ENCODE measurements around the gene TFPI2.

The TFPI2 gene

GRCh38 chr7:93851536-93851935 lies 39.0 kb downstream of the TFPI2 start:
- Histone ChIP-seq H3K27me3 (ENCODE audit: insufficient read depth, low read depth) (no peaks in the 10 kb centered on the region), H3K27ac (no peak overlapping the region), H3K79me2 (ENCODE audit: insufficient read depth, low read depth) (no peaks in the 10 kb centered on the region), H3K4me3 (IDR thresholded peaks at IDR 0.05; ENCODE audit: insufficient read depth, low read depth, low read length) (no peak overlapping the region), H2AFZ (ENCODE audit: low read depth) (no peak overlapping the region), H3K9ac (no peak overlapping the region), H4K20me1 (ENCODE audit: insufficient read depth) (no peaks in the 10 kb centered on the region), H3K4me1 (ENCODE audit: low read depth, poor library complexity, severe bottlenecking) (no peaks in the 10 kb centered on the region), H3K4me2 (no peak overlapping the region), H3K36me3 (ENCODE audit: insufficient read depth) (no peaks in the 10 kb centered on the region)
- no peak for TF ChIP-seq CTCF (conservative IDR thresholded peaks at IDR 0.05; ENCODE audit: low read depth, low read length)

- Histone ChIP-seq H3K27ac (no peak overlapping the region), H3K36me3 (ENCODE audit: insufficient read depth) (no peaks in the 10 kb centered on the region), H2AFZ (ENCODE audit: low read depth) (no peak overlapping the region), H3K79me2 (ENCODE audit: insufficient read depth, low read depth) (no peaks in the 10 kb centered on the region), H3K4me1 (ENCODE audit: low read depth, poor library complexity, severe bottlenecking) (no peaks in the 10 kb centered on the region), H3K4me3 (IDR thresholded peaks at IDR 0.05; ENCODE audit: insufficient read depth, low read depth, low read length) (no peak overlapping the region), H3K9ac (no peak overlapping the region), H3K4me2 (no peak overlapping the region), H3K27me3 (ENCODE audit: insufficient read depth, low read depth) (no peaks in the 10 kb centered on the region), H4K20me1 (ENCODE audit: insufficient read depth) (no peaks in the 10 kb centered on the region)
- no peak for TF ChIP-seq CTCF (conservative IDR thresholded peaks at IDR 0.05; ENCODE audit: low read depth, low read length)
These were observed 47.3 kb downstream of the TFPI2 start for GRCh38 chr7:93843260-93843659.

GRCh38 chr7:93838966-93839365 lies 51.6 kb downstream of the TFPI2 start:
- no peak overlapping the region for H3K4me3 ChIP-seq (IDR thresholded peaks at IDR 0.05; ENCODE audit: insufficient read depth, low read depth, low read length)
- no peaks in the 10 kb centered on the region for H3K27me3 ChIP-seq (ENCODE audit: insufficient read depth, low read depth)
- no peaks in the 10 kb centered on the region for H3K79me2 ChIP-seq (ENCODE audit: insufficient read depth, low read depth)
- H3K4me2 ChIP-seq: no peak overlapping the region
- H3K36me3 ChIP-seq (ENCODE audit: insufficient read depth): no peaks in the 10 kb centered on the region
- H4K20me1 ChIP-seq (ENCODE audit: insufficient read depth): no peaks in the 10 kb centered on the region
- no peak for TF ChIP-seq CTCF (conservative IDR thresholded peaks at IDR 0.05; ENCODE audit: low read depth, low read length)
- H3K9ac ChIP-seq: no peak overlapping the region
- no peak overlapping the region for H2AFZ ChIP-seq (ENCODE audit: low read depth)
- H3K27ac ChIP-seq: no peak overlapping the region
- H3K4me1 ChIP-seq (ENCODE audit: low read depth, poor library complexity, severe bottlenecking): no peaks in the 10 kb centered on the region

GRCh38 chr7:93837245-93837644 lies 53.3 kb downstream of the TFPI2 start:
- H3K4me3 ChIP-seq (IDR thresholded peaks at IDR 0.05; ENCODE audit: insufficient read depth, low read depth, low read length): no peak overlapping the region
- TF ChIP-seq CTCF (conservative IDR thresholded peaks at IDR 0.05; ENCODE audit: low read depth, low read length): no peak
- no peak overlapping the region for H3K27ac ChIP-seq
- no peaks in the 10 kb centered on the region for H3K36me3 ChIP-seq (ENCODE audit: insufficient read depth)
- no peaks in the 10 kb centered on the region for H3K27me3 ChIP-seq (ENCODE audit: insufficient read depth, low read depth)
- no peak overlapping the region for H3K9ac ChIP-seq
- H4K20me1 ChIP-seq (ENCODE audit: insufficient read depth): no peaks in the 10 kb centered on the region
- H3K79me2 ChIP-seq (ENCODE audit: insufficient read depth, low read depth): no peaks in the 10 kb centered on the region
- no peaks in the 10 kb centered on the region for H3K4me1 ChIP-seq (ENCODE audit: low read depth, poor library complexity, severe bottlenecking)
- no peak overlapping the region for H2AFZ ChIP-seq (ENCODE audit: low read depth)
- no peak overlapping the region for H3K4me2 ChIP-seq

- Histone ChIP-seq H3K4me1 (ENCODE audit: low read depth, poor library complexity, severe bottlenecking) (no peaks in the 10 kb centered on the region), H3K4me2 (no peak overlapping the region), H3K27ac (no peak overlapping the region), H3K27me3 (ENCODE audit: insufficient read depth, low read depth) (no peaks in the 10 kb centered on the region), H3K9ac (no peak overlapping the region), H2AFZ (ENCODE audit: low read depth) (no peak overlapping the region), H3K79me2 (ENCODE audit: insufficient read depth, low read depth) (no peaks in the 10 kb centered on the region), H3K4me3 (IDR thresholded peaks at IDR 0.05; ENCODE audit: insufficient read depth, low read depth, low read length) (no peak overlapping the region), H4K20me1 (ENCODE audit: insufficient read depth) (no peaks in the 10 kb centered on the region), H3K36me3 (ENCODE audit: insufficient read depth) (no peaks in the 10 kb centered on the region)
- no peak for TF ChIP-seq CTCF (conservative IDR thresholded peaks at IDR 0.05; ENCODE audit: low read depth, low read length)
These were observed 54.4 kb downstream of the TFPI2 start for GRCh38 chr7:93836116-93836515.
